Heart left ventricle (tissue), 13 donors: Measurements from ENCODE around the gene SLC39A12.

ENCODE experiments used
- CTCF ChIP-seq, 12 donors: fragments of 200-600 bp; sonication (generic) in 4 of 12; IDR thresholded peaks; one replicate each; pipeline versions ENCODE4 v1.5.0 to v1.8.0; 2018 to 2022; ENCODE audit warnings: antibody characterized with exemption in 12 of 12, mild to moderate bottlenecking in 5 of 12
- POLR2A ChIP-seq, 2 donors: fragments of 450-650 bp; IDR thresholded peaks; one replicate each; pipeline ENCODE4 v1.6.1; 2017; ENCODE audit warnings: antibody characterized with exemption in 2 of 2, mild to moderate bottlenecking in 2 of 2, moderate library complexity in 2 of 2
- donor health status: ischemic (EF 13 %, LVEDD 7.1; RV severe dilation, severe dysfunction).
- donor health status: DM: no; HTN: yes; CAD: no.
- donor health status: DM: no; HTN: no; CAD: no.
- donor health status: ischemic (EF 25% LVEDD 6.9; RV normal size, moderate dysfunction).
- donor health status: ischemic (EF 25% LVEDD 5.7; RV mildly dilated, moderate dysfunction).
- donor health status: ischemic (EF 35%, LVEDD 5.7; RV mildly dilated, moderate dysfunction).
- donor health status: nonischemic (EF 11% LVEDD 7.7; RV severe dilation, severe dysfunction).
- donor health status: DM: yes; HTN: yes; CAD: no.
- donor health status: PGD.
- donor health status: ischemic (EF 29% LVEDD 5.4; RV normal size, mild dysfunction).
- donor health status: nonischemic (EF 23%, LVEDD 6.1; RV moderate dilation, normal function).

- TF ChIP-seq CTCF (IDR thresholded peaks at IDR 0.05): no peak
- TF ChIP-seq POLR2A (IDR thresholded peaks at IDR 0.05): no peak
Measured at GRCh38 chr10:18066947-18067346, 115.2 kb downstream of the SLC39A12 start.
